ENCODE results near the gene ERCC4. TPM values are rescaled to one million over a fixed set of nuclear protein-coding genes. Genes with fewer than 3 reads are reported as not detected.

Gene ERCC4
- total and polyA plus RNA-seq, 4 experiments from 2014 or later = 11.5 to 15.9 (median 14.0) TPM

DNA sequence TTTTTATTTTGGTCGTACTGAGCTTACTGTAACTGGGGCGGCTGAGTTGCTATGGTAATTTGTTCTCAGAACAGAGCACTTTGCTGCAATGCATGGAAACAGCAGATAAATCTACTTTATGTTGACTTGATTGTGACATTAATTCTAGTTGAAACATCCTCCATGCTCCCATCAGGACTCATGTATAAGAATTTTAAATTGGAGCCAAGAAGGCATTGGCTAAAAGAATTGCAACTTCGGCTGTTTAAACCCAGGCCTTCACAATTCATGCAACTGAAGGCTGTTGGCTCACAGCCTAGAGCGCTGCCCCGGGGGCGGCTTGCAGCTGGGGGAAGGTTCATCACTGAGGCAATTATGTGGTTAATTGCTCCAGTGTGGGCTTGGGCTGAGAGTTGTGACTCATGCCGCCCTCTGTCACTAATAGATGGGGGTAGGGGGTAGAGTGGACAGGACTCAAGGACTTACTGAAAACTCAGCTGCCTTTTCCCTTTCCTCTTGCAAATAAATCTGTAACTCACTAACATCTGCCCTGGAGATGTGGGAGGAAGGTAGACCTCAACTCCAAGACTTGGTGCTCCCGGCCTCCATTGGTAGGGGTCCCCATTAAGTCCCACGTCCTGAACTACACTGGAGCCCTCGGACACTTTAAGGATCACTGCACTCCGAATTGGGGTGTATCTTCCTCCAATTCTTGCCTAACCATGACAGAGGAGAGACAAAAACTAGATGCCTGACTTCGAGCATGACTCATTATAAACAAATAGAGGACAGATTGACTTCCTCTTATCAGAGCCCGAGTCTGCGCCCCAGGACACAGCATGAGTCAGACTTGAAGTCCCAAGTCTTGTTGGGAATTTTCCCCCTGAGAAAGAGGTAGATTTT is 37.5 kb downstream of the ERCC4 start:
- Histone ChIP-seq H3K9me3 (ENCODE audit: control insufficient read depth in 1 of 2, low read length in 2 of 2) (no peaks in the 10 kb centered on the region), H3K27me3 (ENCODE audit: insufficient read depth, low read length) (no peaks in the 10 kb centered on the region), H3K4me3 (ENCODE audit: low read length in 2 of 2) (peak overlapping the region; percentile 9 to 19), H3K36me3 (ENCODE audit: insufficient read depth, low read length) (no peaks in the 10 kb centered on the region), H3K27ac (ENCODE audit: low read depth, low read length) (no peak overlapping the region), H3K4me1 (ENCODE audit: insufficient read depth, low read length) (peaks cover 17% of the 10 kb centered on the region)
- DNase-seq = no peak
- peaks cover 0 to 4% (median 0%) of the 10 kb centered on the region in 8 donors for H3K9me3 Mint-ChIP-seq
- peak overlapping the region in 5 of 7 donors; percentile 19 to 76 (median 68) for H3K27ac Mint-ChIP-seq
- H3K4me1 Mint-ChIP-seq = peaks cover 13 to 26% (median 21%) of the 10 kb centered on the region in 4 donors
- intact Hi-C loops (cut with micrococcal nuclease) = no loop called here
- peaks cover 7 to 19% of the 10 kb centered on the region in 2 donors for H3K27me3 Mint-ChIP-seq
- peaks cover 0 to 2% of the 10 kb centered on the region in 2 donors for H3K36me3 Mint-ChIP-seq
- H3K4me3 Mint-ChIP-seq = peak overlapping the region; percentile 61 to 85 (median 78)
- ChIA-PET POLR2A (ENCODE audit: partially characterized antibody) (no interaction called here), CTCF (ENCODE audit: partially characterized antibody) (no interaction called here)

GRCh38 chr16:13958474-13958873 is 38.5 kb downstream of the ERCC4 start:
- Mint-ChIP-seq H3K9me3 (peaks cover 0 to 4% (median 0%) of the 10 kb centered on the region in 8 donors), H3K4me1 (peaks cover 13 to 26% (median 21%) of the 10 kb centered on the region in 4 donors), H3K27me3 (peaks cover 7 to 19% of the 10 kb centered on the region in 2 donors), H3K4me3 (no peak overlapping the region), H3K36me3 (no peaks in the 10 kb centered on the region), H3K27ac (no peak overlapping the region)
- no peaks in the 10 kb centered on the region for H3K9me3 ChIP-seq (ENCODE audit: control insufficient read depth in 1 of 2, low read length in 2 of 2)
- ChIA-PET CTCF (ENCODE audit: partially characterized antibody) (interaction anchor here (0.7 kb wide), 1 partner anchor 78 kb away, joined by 6 read pairs; no protein-coding TSS in a partner anchor), POLR2A (ENCODE audit: partially characterized antibody) (no interaction called here)
- no peak overlapping the region for H3K4me3 ChIP-seq (ENCODE audit: low read length in 2 of 2)
- intact Hi-C loops (cut with micrococcal nuclease) = no loop called here
- H3K27ac ChIP-seq (ENCODE audit: low read depth, low read length) = no peak overlapping the region
- no peak for DNase-seq
- H3K36me3 ChIP-seq (ENCODE audit: insufficient read depth, low read length) = no peaks in the 10 kb centered on the region
- peaks cover 17% of the 10 kb centered on the region for H3K4me1 ChIP-seq (ENCODE audit: insufficient read depth, low read length)
- H3K27me3 ChIP-seq (ENCODE audit: insufficient read depth, low read length) = no peaks in the 10 kb centered on the region

- POLR2A ChIA-PET (ENCODE audit: partially characterized antibody) = no interaction called here
- no peak overlapping the region for H3K27ac ChIP-seq (ENCODE audit: low read depth, low read length)
- no peak overlapping the region for H3K4me3 Mint-ChIP-seq
- peaks cover 17% of the 10 kb centered on the region for H3K4me1 ChIP-seq (ENCODE audit: insufficient read depth, low read length)
- H3K9me3 Mint-ChIP-seq = peaks cover 0 to 4% (median 0%) of the 10 kb centered on the region in 8 donors
- no peaks in the 10 kb centered on the region for H3K36me3 Mint-ChIP-seq
- H3K9me3 ChIP-seq (ENCODE audit: control insufficient read depth in 1 of 2, low read length in 2 of 2) = no peaks in the 10 kb centered on the region
- H3K36me3 ChIP-seq (ENCODE audit: insufficient read depth, low read length) = no peaks in the 10 kb centered on the region
- H3K27me3 Mint-ChIP-seq = peaks cover 10 to 19% of the 10 kb centered on the region in 2 donors
- CTCF ChIA-PET (ENCODE audit: partially characterized antibody) = no interaction called here
- no peak overlapping the region for H3K4me3 ChIP-seq (ENCODE audit: low read length in 2 of 2)
- intact Hi-C loops (cut with micrococcal nuclease) = no loop called here
- DNase-seq = no peak
- peaks cover 13 to 26% (median 21%) of the 10 kb centered on the region in 4 donors for H3K4me1 Mint-ChIP-seq
- no peak overlapping the region for H3K27ac Mint-ChIP-seq
- H3K27me3 ChIP-seq (ENCODE audit: insufficient read depth, low read length) = no peaks in the 10 kb centered on the region
Observed at GRCh38 chr16:13959626-13960025, 39.7 kb downstream of the ERCC4 start.

DNA sequence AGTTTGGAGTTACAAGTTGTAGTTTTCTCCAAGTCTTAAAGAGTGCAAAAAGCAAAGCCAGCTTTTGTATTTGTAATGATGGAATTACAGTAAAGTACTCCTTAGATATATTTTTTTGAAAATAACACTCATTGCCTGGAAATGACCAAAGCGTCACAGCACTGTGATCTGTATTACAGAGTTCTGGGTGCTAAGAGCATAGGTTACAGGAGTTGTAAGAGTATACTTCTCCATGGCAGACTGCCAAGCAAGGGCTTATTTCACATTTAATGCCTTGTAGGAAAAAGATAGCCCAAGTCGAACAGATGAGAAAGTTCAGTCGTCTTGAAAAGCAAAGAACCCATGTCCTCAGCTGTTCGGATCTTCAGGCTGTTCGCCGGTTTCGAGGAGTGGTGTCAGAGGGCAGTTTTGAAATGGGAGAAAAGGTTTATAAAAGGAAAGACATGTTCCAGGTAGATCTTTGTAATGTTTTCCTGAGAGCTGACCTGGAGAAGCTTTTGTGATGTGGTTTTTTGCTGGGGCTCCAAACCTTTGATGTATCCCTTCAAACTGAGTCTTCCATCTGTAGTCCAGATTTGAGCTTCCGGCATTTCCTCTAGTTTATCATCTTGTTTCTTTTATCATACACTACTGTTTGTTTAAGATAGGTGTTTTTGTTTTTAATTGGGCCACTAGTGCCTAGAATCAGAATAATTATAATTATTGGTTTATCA is 41.3 kb downstream of the ERCC4 start:
- Mint-ChIP-seq H3K4me3 (no peak overlapping the region), H3K4me1 (peaks cover 9 to 16% (median 14%) of the 10 kb centered on the region in 4 donors), H3K36me3 (no peaks in the 10 kb centered on the region), H3K9me3 (peaks cover 0 to 4% (median 0%) of the 10 kb centered on the region in 8 donors), H3K27me3 (peaks cover 14 to 20% of the 10 kb centered on the region in 2 donors), H3K27ac (no peak overlapping the region)
- Histone ChIP-seq H3K27ac (ENCODE audit: low read depth, low read length) (no peak overlapping the region), H3K36me3 (ENCODE audit: insufficient read depth, low read length) (no peaks in the 10 kb centered on the region), H3K27me3 (ENCODE audit: insufficient read depth, low read length) (no peaks in the 10 kb centered on the region), H3K4me3 (ENCODE audit: low read length in 2 of 2) (no peak overlapping the region), H3K9me3 (ENCODE audit: control insufficient read depth in 1 of 2, low read length in 2 of 2) (no peaks in the 10 kb centered on the region), H3K4me1 (ENCODE audit: insufficient read depth, low read length) (peaks cover 15% of the 10 kb centered on the region)
- intact Hi-C loops (cut with micrococcal nuclease) = no loop called here
- DNase-seq = no peak
- POLR2A ChIA-PET (ENCODE audit: partially characterized antibody) = no interaction called here
- CTCF ChIA-PET (ENCODE audit: partially characterized antibody) = no interaction called here

DNA sequence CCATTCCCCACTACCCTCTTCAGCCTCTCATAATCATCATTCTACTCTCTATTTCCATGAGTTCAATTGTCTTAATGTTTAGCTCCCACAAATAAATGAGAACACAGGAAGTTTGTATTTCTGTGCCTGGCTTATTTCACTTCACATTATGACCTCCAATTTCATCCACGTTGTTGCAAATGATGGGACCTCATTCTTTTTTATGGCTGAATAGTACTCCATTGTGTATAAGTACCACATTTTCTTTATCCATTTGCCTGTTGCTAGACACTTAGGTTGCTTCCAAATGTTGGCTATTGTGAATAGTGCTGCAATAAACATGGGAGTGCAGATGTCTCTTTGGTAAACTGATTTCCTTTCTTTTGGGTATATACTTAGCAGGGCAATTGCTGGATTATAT is 42.3 kb downstream of the ERCC4 start:
- ChIA-PET CTCF (ENCODE audit: partially characterized antibody) (no interaction called here), POLR2A (ENCODE audit: partially characterized antibody) (no interaction called here)
- intact Hi-C loops (cut with micrococcal nuclease) = no loop called here
- Histone ChIP-seq H3K27me3 (ENCODE audit: insufficient read depth, low read length) (no peaks in the 10 kb centered on the region), H3K27ac (ENCODE audit: low read depth, low read length) (no peak overlapping the region), H3K4me1 (ENCODE audit: insufficient read depth, low read length) (peaks cover 8% of the 10 kb centered on the region), H3K9me3 (ENCODE audit: control insufficient read depth in 1 of 2, low read length in 2 of 2) (no peaks in the 10 kb centered on the region), H3K4me3 (ENCODE audit: low read length in 2 of 2) (no peak overlapping the region), H3K36me3 (ENCODE audit: insufficient read depth, low read length) (no peaks in the 10 kb centered on the region)
- Mint-ChIP-seq H3K36me3 (no peaks in the 10 kb centered on the region), H3K4me1 (peaks cover 5 to 7% (median 6%) of the 10 kb centered on the region in 4 donors), H3K9me3 (peaks cover 0 to 4% (median 0%) of the 10 kb centered on the region in 8 donors), H3K4me3 (no peak overlapping the region), H3K27me3 (peaks cover 15 to 23% of the 10 kb centered on the region in 2 donors), H3K27ac (no peak overlapping the region)
- no peak for DNase-seq

DNA sequence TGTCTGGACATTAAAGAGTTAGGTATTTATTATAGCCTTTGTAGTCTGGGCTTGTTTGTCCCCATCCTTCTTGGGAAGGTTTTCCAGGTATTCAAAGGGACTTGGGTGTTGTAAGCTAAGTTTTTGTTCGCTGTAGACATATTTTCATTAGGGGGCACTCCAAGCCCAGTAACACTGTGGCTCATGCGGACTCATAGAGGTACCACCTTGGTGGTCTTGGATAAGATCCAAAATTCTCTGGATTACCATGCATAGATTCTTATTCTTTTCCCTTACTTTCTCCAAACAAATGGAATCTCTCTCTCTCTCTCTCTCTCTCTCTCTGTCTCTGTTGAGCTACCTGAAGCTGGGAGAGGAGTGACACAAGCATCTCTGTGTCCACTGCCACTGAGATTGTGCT is 48.9 kb downstream of the ERCC4 start:
- POLR2A ChIA-PET (ENCODE audit: partially characterized antibody) = no interaction called here
- DNase-seq = no peak

DNA sequence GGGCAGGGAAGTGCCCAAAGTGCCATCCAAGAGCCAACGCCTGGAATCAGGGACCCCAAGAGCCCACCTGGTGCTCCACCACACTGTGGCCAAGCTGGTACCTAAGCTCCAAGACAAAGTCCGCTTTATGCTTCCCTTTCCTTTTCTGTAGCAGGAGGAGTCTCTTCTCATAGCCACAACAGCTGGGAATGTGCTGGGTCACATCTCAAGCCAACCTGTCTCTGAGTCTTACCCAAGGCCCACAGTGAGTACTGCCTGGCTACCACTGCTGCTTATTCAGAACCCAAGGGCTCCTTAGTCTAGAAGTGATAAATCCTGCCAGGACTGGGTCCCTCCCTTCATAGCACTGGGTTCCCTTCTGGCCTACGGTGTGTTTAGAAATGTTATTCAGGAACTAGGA is 49.8 kb downstream of the ERCC4 start:
- H3K4me3 Mint-ChIP-seq = no peak overlapping the region

More for the DNA sequence above, 48.9 kb downstream of the ERCC4 start:
- Histone ChIP-seq H3K27ac (ENCODE audit: low read depth, low read length) (no peak overlapping the region), H3K4me1 (ENCODE audit: insufficient read depth, low read length) (no peaks in the 10 kb centered on the region), H3K9me3 (ENCODE audit: control insufficient read depth in 1 of 2, low read length in 2 of 2) (no peaks in the 10 kb centered on the region), H3K4me3 (ENCODE audit: low read length in 2 of 2) (no peak overlapping the region), H3K27me3 (ENCODE audit: insufficient read depth, low read length) (no peaks in the 10 kb centered on the region), H3K36me3 (ENCODE audit: insufficient read depth, low read length) (no peaks in the 10 kb centered on the region)
- Mint-ChIP-seq H3K4me1 (no peaks in the 10 kb centered on the region), H3K9me3 (peaks cover 0 to 7% (median 0%) of the 10 kb centered on the region in 8 donors), H3K27ac (no peak overlapping the region), H3K36me3 (no peaks in the 10 kb centered on the region), H3K4me3 (no peak overlapping the region), H3K27me3 (peaks cover 13 to 23% of the 10 kb centered on the region in 2 donors)
- intact Hi-C loops (cut with micrococcal nuclease) = no loop called here
- CTCF ChIA-PET (ENCODE audit: partially characterized antibody) = no interaction called here

More for the DNA sequence above, 49.8 kb downstream of the ERCC4 start:
- Mint-ChIP-seq H3K27ac (no peak overlapping the region), H3K4me1 (no peaks in the 10 kb centered on the region), H3K36me3 (no peaks in the 10 kb centered on the region), H3K9me3 (peaks cover 0 to 7% (median 0%) of the 10 kb centered on the region in 8 donors), H3K27me3 (peaks cover 13 to 25% of the 10 kb centered on the region in 2 donors)
- H3K9me3 ChIP-seq (ENCODE audit: control insufficient read depth in 1 of 2, low read length in 2 of 2) = no peaks in the 10 kb centered on the region
- no peaks in the 10 kb centered on the region for H3K4me1 ChIP-seq (ENCODE audit: insufficient read depth, low read length)
- no peak overlapping the region for H3K27ac ChIP-seq (ENCODE audit: low read depth, low read length)
- no peak for DNase-seq
- H3K27me3 ChIP-seq (ENCODE audit: insufficient read depth, low read length) = no peaks in the 10 kb centered on the region
- ChIA-PET CTCF (ENCODE audit: partially characterized antibody) (no interaction called here), POLR2A (ENCODE audit: partially characterized antibody) (no interaction called here)
- H3K36me3 ChIP-seq (ENCODE audit: insufficient read depth, low read length) = no peaks in the 10 kb centered on the region
- no peak overlapping the region for H3K4me3 ChIP-seq (ENCODE audit: low read length in 2 of 2)
- intact Hi-C loops (cut with micrococcal nuclease) = no loop called here
